HAP-1 (cell line): Measurements from ENCODE around the gene DGKG.
A peak's percentile ranks its signal among the peaks of the same experiment; 100 is the strongest.

Experiments
- DNase-seq, 2 experiments: peaks; one replicate each; pipeline ENCODE4 v3.0.0-alpha.2; 2016 to 2020; ENCODE audit warnings: low spot score in 2 of 2
- H3K27me3 ChIP-seq: fragments of 250-450 bp; sonication (Bioruptor Pico); 2 replicates; pipeline ENCODE4 v1.5.1; 2020; ENCODE audit warnings: low read depth, mild to moderate bottlenecking, moderate library complexity
- H3K36me3 ChIP-seq: fragments of 250-450 bp; sonication (Bioruptor Pico); replicated peaks from 2 replicates; pipeline ENCODE4 v1.5.1; 2020; ENCODE audit warnings: mild to moderate bottlenecking
- H3K4me1 ChIP-seq: fragments of 250-450 bp; sonication (Bioruptor Pico); 2 replicates; pipeline ENCODE4 v1.5.1; 2020; ENCODE audit warnings: mild to moderate bottlenecking
- H3K4me3 ChIP-seq: fragments of 250-450 bp; sonication (Bioruptor Pico); 2 replicates; pipeline ENCODE4 v1.5.1; 2020; ENCODE audit warnings: mild to moderate bottlenecking, moderate library complexity
- H3K9me3 ChIP-seq: fragments of 250-450 bp; sonication (Bioruptor Pico); 2 replicates; pipeline ENCODE4 v1.5.1; 2020; ENCODE audit warnings: mild to moderate bottlenecking, moderate library complexity
- in situ Hi-C: fragments of 300-500 bp; cut with MboI; formaldehyde crosslinking; loops from 3 replicates; pipeline ENCODE4 v1.14.3; 2020; ENCODE audit warnings: low sequenced_read_pairs, inconsistent platforms, mixed read lengths

The DGKG gene

GRCh38 chr3:186264608-186265400, 97.2 kb downstream of the DGKG start:
- in situ Hi-C loops: loop anchor here (5.0 kb wide), 1 partner anchor 272 kb away; no protein-coding TSS in a partner anchor
- no peak overlapping the region for H3K4me3 ChIP-seq
- H3K27me3 ChIP-seq: peaks cover 7% of the 10 kb centered on the region; the same call in 1 of the 2 replicates

DNA sequence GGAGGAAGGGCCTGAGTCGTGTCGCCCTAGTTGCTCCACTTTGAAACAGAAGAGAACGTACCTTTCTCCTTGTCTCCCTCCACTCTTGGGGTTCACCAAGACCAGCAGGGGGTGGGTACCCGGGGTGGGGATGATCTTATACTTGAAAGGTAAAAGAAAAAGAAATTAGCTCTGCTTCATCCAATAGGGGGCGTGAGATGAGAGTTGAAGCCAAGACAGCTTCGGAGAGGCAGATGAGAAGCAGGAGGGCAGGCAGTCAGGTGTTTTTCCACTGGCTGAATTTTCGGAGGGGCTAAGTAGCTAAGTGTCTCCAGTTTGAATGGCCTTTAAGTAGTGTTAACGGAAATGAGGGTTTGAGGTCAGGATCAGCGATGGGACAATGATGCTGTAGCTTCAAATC, 100.4 kb downstream of the DGKG start:
- DNase-seq: peak in 1 of 2 experiments; percentile 30
- Histone ChIP-seq H3K27me3 (peaks cover 7% of the 10 kb centered on the region; the same call in 1 of the 2 replicates), H3K36me3 (no peaks in the 10 kb centered on the region), H3K9me3 (no peaks in the 10 kb centered on the region; the same call in 1 of the 2 replicates), H3K4me1 (peaks cover 3% of the 10 kb centered on the region; the same call in 1 of the 2 replicates), H3K4me3 (no peak overlapping the region)
- in situ Hi-C loops: loop anchor here (5.0 kb wide), 1 partner anchor 276 kb away; no protein-coding TSS in a partner anchor

More at GRCh38 chr3:186264608-186265400, 97.2 kb downstream of the DGKG start:
- DNase-seq: no peak
- H3K36me3 ChIP-seq: no peaks in the 10 kb centered on the region
- H3K9me3 ChIP-seq: no peaks in the 10 kb centered on the region; the same call in 1 of the 2 replicates
- H3K4me1 ChIP-seq: peaks cover 2% of the 10 kb centered on the region; the same call in 1 of the 2 replicates

- no peak overlapping the region for H3K4me3 ChIP-seq
- in situ Hi-C loops: loop anchor here (5.0 kb wide), 1 partner anchor 277 kb away; no protein-coding TSS in a partner anchor
- no peaks in the 10 kb centered on the region for H3K36me3 ChIP-seq
- H3K4me1 ChIP-seq: peaks cover 3% of the 10 kb centered on the region; the same call in 1 of the 2 replicates
- no peaks in the 10 kb centered on the region; the same call in 1 of the 2 replicates for H3K9me3 ChIP-seq
- no peak for DNase-seq
- H3K27me3 ChIP-seq: peaks cover under 1% of the 10 kb centered on the region; the same call in 1 of the 2 replicates
These were observed 101.3 kb downstream of the DGKG start for GRCh38 chr3:186260726-186261125.

GRCh38 chr3:186259612-186260383, 102.2 kb downstream of the DGKG start:
- H3K4me3 ChIP-seq: no peak overlapping the region
- DNase-seq: peak; percentile 66 to 83
- in situ Hi-C loops: loop anchor here (5.0 to 10.0 kb wide), 2 partner anchors 275 to 278 kb away; no protein-coding TSS in a partner anchor

GRCh38 chr3:186258968-186259367, 103.1 kb downstream of the DGKG start:
- no peak overlapping the region for H3K4me3 ChIP-seq
- in situ Hi-C loops: loop anchor here (10.0 kb wide), 1 partner anchor 274 kb away; no protein-coding TSS in a partner anchor
- H3K4me1 ChIP-seq: peaks cover 3% of the 10 kb centered on the region; the same call in 1 of the 2 replicates
- no peaks in the 10 kb centered on the region; the same call in 1 of the 2 replicates for H3K9me3 ChIP-seq
- no peak for DNase-seq
- H3K27me3 ChIP-seq: no peaks in the 10 kb centered on the region; the same call in 1 of the 2 replicates
- no peaks in the 10 kb centered on the region for H3K36me3 ChIP-seq

More at GRCh38 chr3:186259612-186260383, 102.2 kb downstream of the DGKG start:
- H3K27me3 ChIP-seq: no peaks in the 10 kb centered on the region; the same call in 1 of the 2 replicates
- no peaks in the 10 kb centered on the region for H3K36me3 ChIP-seq
- no peaks in the 10 kb centered on the region; the same call in 1 of the 2 replicates for H3K9me3 ChIP-seq
- peaks cover 3% of the 10 kb centered on the region; the same call in 1 of the 2 replicates for H3K4me1 ChIP-seq

DNA sequence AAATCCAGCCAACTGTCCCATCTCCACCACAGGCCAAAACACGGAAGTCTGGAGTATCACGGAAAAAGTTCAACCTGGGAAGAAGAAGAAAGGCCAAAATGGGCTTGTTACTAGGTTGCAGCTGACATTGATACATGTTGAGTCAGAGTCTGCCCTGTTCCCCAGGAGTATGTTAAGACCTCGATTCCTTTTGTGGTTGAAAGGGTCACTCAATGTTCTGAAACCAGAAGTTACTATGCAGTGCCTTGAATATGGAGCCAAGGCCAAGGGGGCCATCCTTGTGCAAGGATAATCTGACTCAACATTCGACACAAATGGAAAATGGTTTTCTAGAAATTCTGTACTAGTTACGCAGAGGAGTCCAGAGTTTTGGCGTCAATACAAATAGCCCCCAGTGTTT, 104.2 kb downstream of the DGKG start:
- H3K9me3 ChIP-seq: no peaks in the 10 kb centered on the region; the same call in 1 of the 2 replicates
- H3K36me3 ChIP-seq: no peaks in the 10 kb centered on the region
- H3K4me1 ChIP-seq: peaks cover 3% of the 10 kb centered on the region; the same call in 1 of the 2 replicates
- in situ Hi-C loops: loop anchor here (10.0 kb wide), 1 partner anchor 273 kb away; no protein-coding TSS in a partner anchor
- no peaks in the 10 kb centered on the region; the same call in 1 of the 2 replicates for H3K27me3 ChIP-seq
- H3K4me3 ChIP-seq: no peak overlapping the region
- no peak for DNase-seq

GRCh38 chr3:186255703-186256331, 106.2 kb downstream of the DGKG start:
- Histone ChIP-seq H3K4me3 (no peak overlapping the region), H3K4me1 (peaks cover 3% of the 10 kb centered on the region; the same call in 1 of the 2 replicates), H3K27me3 (no peaks in the 10 kb centered on the region), H3K36me3 (no peaks in the 10 kb centered on the region), H3K9me3 (no peaks in the 10 kb centered on the region)
- in situ Hi-C loops: loop anchor here (10.0 kb wide), 1 partner anchor 271 kb away; no protein-coding TSS in a partner anchor
- DNase-seq: peak in 1 of 2 experiments; percentile 35

DNA sequence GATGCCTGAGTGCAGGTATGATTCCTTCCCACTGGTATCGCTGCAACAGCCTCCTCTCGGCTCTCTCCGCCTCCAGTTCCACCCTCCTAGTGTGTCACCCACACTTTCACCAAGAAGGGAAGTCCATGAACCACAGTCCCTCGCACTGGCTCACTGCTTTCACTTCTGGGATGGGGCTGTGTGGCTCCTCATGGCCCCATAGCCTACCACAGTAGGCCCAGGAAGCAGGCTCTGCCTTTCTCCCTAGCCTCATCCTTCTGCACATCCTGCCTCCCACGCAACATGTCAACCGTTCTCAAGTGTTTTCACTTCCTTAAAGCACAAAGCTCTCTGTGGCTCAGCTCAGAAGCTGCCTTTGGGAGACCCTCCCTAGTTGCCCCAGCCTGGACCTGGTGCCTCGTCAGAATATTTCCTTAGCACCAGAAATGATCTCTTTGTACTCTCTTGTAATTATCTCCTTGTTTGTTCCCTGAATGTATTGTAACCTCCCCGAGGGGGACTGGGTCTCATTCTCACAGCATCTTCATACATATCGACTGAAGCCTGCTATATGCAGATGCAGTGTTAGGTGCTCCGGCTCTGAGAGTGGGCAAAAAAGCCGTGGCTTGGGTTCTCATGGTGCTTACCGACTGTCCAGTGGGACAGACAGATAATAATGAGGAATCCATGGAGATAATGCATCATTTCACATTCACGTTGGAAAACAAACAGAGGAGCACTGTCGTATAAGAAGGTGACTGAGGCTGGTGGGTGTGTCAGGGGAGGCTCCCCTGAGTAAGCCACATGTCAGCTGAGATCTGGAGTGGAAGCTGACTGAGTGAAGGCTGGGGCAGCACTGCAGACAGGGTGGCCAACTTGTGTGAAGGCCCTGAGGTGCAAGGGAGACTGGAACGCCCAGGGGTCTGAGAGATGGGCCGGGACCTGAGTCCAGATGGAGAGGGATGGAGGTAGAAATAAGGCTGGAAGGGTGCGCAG, 107.1 kb downstream of the DGKG start:
- Histone ChIP-seq H3K27me3 (0 out of 2 replicates have a peak, but pooled peaks cover 2% of the 10 kb centered on the region), H3K4me3 (no peak overlapping the region), H3K9me3 (no peaks in the 10 kb centered on the region), H3K36me3 (no peaks in the 10 kb centered on the region), H3K4me1 (peaks cover 3% of the 10 kb centered on the region; the same call in 1 of the 2 replicates)
- in situ Hi-C loops: loop anchor here (10.0 kb wide), 1 partner anchor 270 kb away; no protein-coding TSS in a partner anchor
- DNase-seq: no peak

GRCh38 chr3:186251948-186252619, 110.0 kb downstream of the DGKG start:
- no peak for DNase-seq
- Histone ChIP-seq H3K9me3 (no peaks in the 10 kb centered on the region), H3K36me3 (no peaks in the 10 kb centered on the region), H3K4me1 (no peaks in the 10 kb centered on the region), H3K4me3 (no peak overlapping the region), H3K27me3 (0 out of 2 replicates have a peak, but pooled peaks cover 4% of the 10 kb centered on the region)
- in situ Hi-C loops: loop anchor here (10.0 kb wide), 1 partner anchor 267 kb away; no protein-coding TSS in a partner anchor

DNA sequence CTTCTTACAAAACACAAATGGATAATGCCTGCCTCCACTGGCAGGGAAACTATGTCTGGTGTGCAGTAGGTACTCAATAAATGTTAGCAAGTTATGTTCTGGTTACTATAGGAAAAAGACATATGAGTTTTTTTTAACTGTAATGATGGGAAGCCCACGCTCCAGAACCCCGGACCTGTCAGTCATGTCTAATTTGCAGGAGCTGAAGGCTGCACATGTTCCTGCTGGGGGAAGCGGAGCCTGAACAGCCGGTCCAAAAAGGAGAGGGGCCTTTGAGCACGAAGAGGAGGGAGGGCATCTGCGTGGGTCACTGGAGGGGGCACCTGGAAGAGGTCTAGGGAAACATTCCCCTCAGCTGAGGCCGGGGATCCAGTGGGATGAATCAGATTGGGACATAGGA, 113.2 kb downstream of the DGKG start:
- in situ Hi-C loops: no loop called here
- Histone ChIP-seq H3K4me3 (no peak overlapping the region), H3K27me3 (0 out of 2 replicates have a peak, but pooled peaks cover 4% of the 10 kb centered on the region), H3K36me3 (no peaks in the 10 kb centered on the region), H3K4me1 (no peaks in the 10 kb centered on the region), H3K9me3 (no peaks in the 10 kb centered on the region)
- DNase-seq: no peak
